Adipocyte (in vitro differentiated cells): ENCODE data around the gene MTTP.

Source experiments
- DNase-seq: peaks from one replicate; pipeline ENCODE4 v3.0.0-alpha.2; 2015; ENCODE audit warnings: low read depth
- H3K27me3 ChIP-seq: replicated peaks from 2 replicates; pipeline ENCODE4 v1.7.0; 2013; ENCODE audit warnings: mild to moderate bottlenecking, low read length, moderate library complexity; ENCODE audit not compliant: control insufficient read depth, insufficient read depth
- H3K36me3 ChIP-seq: 2 replicates; pipeline ENCODE4 v1.7.0; 2013; ENCODE audit warnings: low read length, mild to moderate bottlenecking, moderate library complexity; ENCODE audit not compliant: control insufficient read depth, insufficient read depth, severe bottlenecking
- H3K4me1 ChIP-seq: 2 replicates; pipeline ENCODE4 v1.7.0; 2013; ENCODE audit warnings: mild to moderate bottlenecking, low read length, moderate library complexity; ENCODE audit not compliant: control insufficient read depth, insufficient read depth
- H3K4me3 ChIP-seq: 2 replicates; pipeline ENCODE4 v1.7.0; 2013; ENCODE audit warnings: mild to moderate bottlenecking, low read length, moderate library complexity
- H3K9ac ChIP-seq: 2 replicates; pipeline ENCODE4 v1.7.0; 2013; ENCODE audit warnings: mild to moderate bottlenecking, low read length, moderate library complexity
- H3K9me3 ChIP-seq: 2 replicates; pipeline ENCODE4 v1.7.0; 2013; ENCODE audit warnings: mild to moderate bottlenecking, low read length, moderate library complexity; ENCODE audit not compliant: control insufficient read depth

The MTTP gene

DNA sequence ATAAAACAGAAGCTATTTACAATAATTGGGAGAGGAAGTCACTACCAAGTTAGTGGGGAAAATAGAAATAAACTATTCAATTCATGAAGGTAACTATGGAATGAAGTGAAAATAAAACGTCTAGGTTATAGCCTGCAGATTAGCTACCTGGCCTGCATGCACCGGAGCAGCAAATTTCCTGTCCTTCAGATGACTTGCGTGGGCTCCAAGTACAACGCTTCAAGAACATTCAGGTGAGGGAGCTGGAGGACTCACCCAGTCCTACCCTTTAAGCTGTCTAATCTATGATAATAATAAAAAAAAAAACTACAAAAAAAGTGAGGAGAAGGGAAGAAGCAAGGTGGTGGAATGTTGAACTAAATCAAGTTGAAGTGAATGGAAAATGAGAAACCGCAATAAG, 69.8 kb downstream of the MTTP start:
- Histone ChIP-seq H3K9ac (no peak overlapping the region), H3K4me3 (no peak overlapping the region), H3K27me3 (no peaks in the 10 kb centered on the region), H3K9me3 (no peaks in the 10 kb centered on the region), H3K4me1 (peaks cover 25% of the 10 kb centered on the region), H3K36me3 (no peaks in the 10 kb centered on the region)
- no peak for DNase-seq

- DNase-seq = no peak
- H3K9ac ChIP-seq = peak overlapping the region; percentile 39
Observed at GRCh38 chr4:99645036-99645435, 70.4 kb downstream of the MTTP start.

GRCh38 chr4:99645638-99646037, 71.0 kb downstream of the MTTP start:
- no peak overlapping the region for H3K4me3 ChIP-seq
- H3K9me3 ChIP-seq = no peaks in the 10 kb centered on the region
- no peaks in the 10 kb centered on the region for H3K36me3 ChIP-seq
- DNase-seq = no peak
- peaks cover 25% of the 10 kb centered on the region for H3K4me1 ChIP-seq
- peak overlapping the region; percentile 39 for H3K9ac ChIP-seq
- peaks cover 3% of the 10 kb centered on the region for H3K27me3 ChIP-seq

More at GRCh38 chr4:99645036-99645435, 70.4 kb downstream of the MTTP start:
- Histone ChIP-seq H3K9me3 (no peaks in the 10 kb centered on the region), H3K4me1 (peaks cover 25% of the 10 kb centered on the region), H3K36me3 (no peaks in the 10 kb centered on the region), H3K4me3 (no peak overlapping the region), H3K27me3 (no peaks in the 10 kb centered on the region)

DNA sequence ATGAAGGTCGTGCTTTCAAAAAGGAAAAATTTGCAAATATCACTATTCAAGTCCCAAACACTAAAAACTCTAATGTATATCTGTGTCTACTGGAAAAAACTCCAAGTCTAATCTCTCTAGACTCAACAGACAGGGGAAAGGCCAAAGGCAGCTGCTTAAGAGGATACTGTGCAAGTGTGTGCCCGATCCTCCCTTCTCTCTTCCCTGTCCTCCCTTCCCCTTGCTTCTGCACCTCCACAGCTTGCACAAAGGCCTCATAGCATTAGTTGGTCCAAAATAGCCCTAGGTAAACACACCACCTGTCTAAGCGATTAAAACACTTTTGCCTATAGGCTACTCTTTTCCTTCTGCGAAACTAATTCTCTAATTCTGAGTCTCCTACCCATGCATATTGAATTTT, 72.4 kb downstream of the MTTP start:
- Histone ChIP-seq H3K9me3 (no peaks in the 10 kb centered on the region), H3K27me3 (peaks cover 3% of the 10 kb centered on the region), H3K4me1 (peaks cover 25% of the 10 kb centered on the region), H3K36me3 (no peaks in the 10 kb centered on the region), H3K4me3 (no peak overlapping the region), H3K9ac (no peak overlapping the region)
- DNase-seq = no peak

- DNase-seq = no peak
- no peak overlapping the region for H3K9ac ChIP-seq
Observed at GRCh38 chr4:99648321-99648720, 73.7 kb downstream of the MTTP start.

GRCh38 chr4:99649208-99649607, 74.6 kb downstream of the MTTP start:
- no peaks in the 10 kb centered on the region for H3K9me3 ChIP-seq
- H3K27me3 ChIP-seq = peaks cover 3% of the 10 kb centered on the region
- no peak overlapping the region for H3K4me3 ChIP-seq
- peaks cover 19% of the 10 kb centered on the region for H3K4me1 ChIP-seq
- no peak overlapping the region for H3K9ac ChIP-seq
- no peaks in the 10 kb centered on the region for H3K36me3 ChIP-seq
- DNase-seq = no peak

More at GRCh38 chr4:99648321-99648720, 73.7 kb downstream of the MTTP start:
- Histone ChIP-seq H3K36me3 (no peaks in the 10 kb centered on the region), H3K4me1 (peaks cover 20% of the 10 kb centered on the region), H3K9me3 (no peaks in the 10 kb centered on the region), H3K4me3 (no peak overlapping the region), H3K27me3 (peaks cover 3% of the 10 kb centered on the region)

- DNase-seq = no peak
- H3K27me3 ChIP-seq = peaks cover 3% of the 10 kb centered on the region
- no peaks in the 10 kb centered on the region for H3K9me3 ChIP-seq
- no peak overlapping the region for H3K4me3 ChIP-seq
- H3K4me1 ChIP-seq = peaks cover 17% of the 10 kb centered on the region
- H3K9ac ChIP-seq = no peak overlapping the region
- no peaks in the 10 kb centered on the region for H3K36me3 ChIP-seq
Observed at GRCh38 chr4:99649778-99650177, 75.2 kb downstream of the MTTP start.

DNA sequence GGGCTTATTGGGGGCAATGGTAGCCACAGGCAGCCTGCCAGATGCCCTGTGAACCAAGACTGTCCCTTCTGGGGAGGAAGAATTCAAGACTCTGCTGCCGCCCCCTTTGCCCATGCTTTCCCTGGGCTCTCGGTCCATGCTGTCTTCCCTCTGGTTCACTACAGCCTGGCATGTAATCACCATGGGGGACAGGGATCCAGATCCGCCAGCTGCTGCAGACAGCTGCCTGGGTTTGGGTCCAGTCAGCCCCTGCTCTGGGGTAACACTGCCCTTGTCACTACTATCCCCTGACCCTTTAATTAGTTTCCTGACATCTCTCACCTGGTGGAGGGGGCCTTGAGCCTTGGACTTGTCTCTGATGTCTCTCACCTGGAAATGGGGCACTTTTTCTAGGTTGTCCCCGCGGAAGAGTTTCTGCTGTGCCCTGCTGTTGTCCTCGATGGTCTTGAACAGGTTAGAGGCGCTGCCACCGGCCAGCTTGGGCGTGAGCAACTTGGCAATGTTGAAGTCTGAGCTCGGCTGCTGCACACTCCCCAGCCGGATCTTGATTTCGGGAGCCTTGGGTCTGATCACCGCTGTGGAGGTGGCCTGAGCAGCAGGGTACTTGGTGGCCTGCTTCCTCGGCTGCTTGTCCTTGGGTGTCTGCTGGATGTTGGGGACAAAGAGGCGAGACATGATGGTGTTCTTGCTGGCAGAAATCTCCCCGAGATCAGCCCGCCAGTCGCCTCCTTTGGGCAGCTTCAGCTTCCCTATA, 76.6 kb downstream of the MTTP start:
- Histone ChIP-seq H3K4me3 (no peak overlapping the region), H3K4me1 (peaks cover 3% of the 10 kb centered on the region), H3K9me3 (no peaks in the 10 kb centered on the region), H3K27me3 (peaks cover 3% of the 10 kb centered on the region), H3K9ac (no peak overlapping the region), H3K36me3 (no peaks in the 10 kb centered on the region)
- DNase-seq = no peak

- Histone ChIP-seq H3K9me3 (no peaks in the 10 kb centered on the region), H3K36me3 (no peaks in the 10 kb centered on the region), H3K27me3 (peaks cover 3% of the 10 kb centered on the region), H3K9ac (no peak overlapping the region), H3K4me1 (no peaks in the 10 kb centered on the region), H3K4me3 (no peak overlapping the region)
- no peak for DNase-seq
Observed at GRCh38 chr4:99651811-99652485, 77.3 kb downstream of the MTTP start.

- no peak for DNase-seq
Observed at GRCh38 chr4:99652596-99653436, 78.2 kb downstream of the MTTP start.

GRCh38 chr4:99653916-99654315, 79.3 kb downstream of the MTTP start:
- Histone ChIP-seq H3K27me3 (peaks cover 3% of the 10 kb centered on the region), H3K4me3 (no peak overlapping the region), H3K9ac (no peak overlapping the region), H3K4me1 (no peaks in the 10 kb centered on the region), H3K9me3 (no peaks in the 10 kb centered on the region), H3K36me3 (no peaks in the 10 kb centered on the region)
- DNase-seq = no peak

More at GRCh38 chr4:99652596-99653436, 78.2 kb downstream of the MTTP start:
- H3K4me3 ChIP-seq = no peak overlapping the region
- no peak overlapping the region for H3K9ac ChIP-seq
- no peaks in the 10 kb centered on the region for H3K4me1 ChIP-seq
- H3K36me3 ChIP-seq = no peaks in the 10 kb centered on the region
- peaks cover 3% of the 10 kb centered on the region for H3K27me3 ChIP-seq
- H3K9me3 ChIP-seq = no peaks in the 10 kb centered on the region
